Heart left ventricle (tissue), 13 donors: ENCODE data around the gene MICA.

Experiments used
- CTCF ChIP-seq, 12 donors: fragments of 200-600 bp; sonication (generic) in 4 of 12; IDR thresholded peaks; one replicate each; pipeline versions ENCODE4 v1.5.0 to v1.8.0; 2018 to 2022; ENCODE audit warnings: antibody characterized with exemption in 12 of 12, mild to moderate bottlenecking in 5 of 12
- POLR2A ChIP-seq, 2 donors: fragments of 450-650 bp; IDR thresholded peaks; one replicate each; pipeline ENCODE4 v1.6.1; 2017; ENCODE audit warnings: antibody characterized with exemption in 2 of 2, mild to moderate bottlenecking in 2 of 2, moderate library complexity in 2 of 2
- donor health status: ischemic (EF 13 %, LVEDD 7.1; RV severe dilation, severe dysfunction).
- donor health status: DM: no; HTN: yes; CAD: no.
- donor health status: DM: no; HTN: no; CAD: no.
- donor health status: ischemic (EF 25% LVEDD 6.9; RV normal size, moderate dysfunction).
- donor health status: ischemic (EF 25% LVEDD 5.7; RV mildly dilated, moderate dysfunction).
- donor health status: ischemic (EF 35%, LVEDD 5.7; RV mildly dilated, moderate dysfunction).
- donor health status: nonischemic (EF 11% LVEDD 7.7; RV severe dilation, severe dysfunction).
- donor health status: DM: yes; HTN: yes; CAD: no.
- donor health status: PGD.
- donor health status: ischemic (EF 29% LVEDD 5.4; RV normal size, mild dysfunction).
- donor health status: nonischemic (EF 23%, LVEDD 6.1; RV moderate dilation, normal function).

GRCh38 chr6:31400467-31401289 lies 2.7 kb upstream of the MICA start:
- TF ChIP-seq CTCF (IDR thresholded peaks at IDR 0.05): no peak
- no peak for TF ChIP-seq POLR2A (IDR thresholded peaks at IDR 0.05)
